ENCODE data around the gene ARMC10. TPM values are rescaled to one million over a fixed set of nuclear protein-coding genes. Genes with fewer than 3 reads are reported as not detected.
"Not testable (repeated sequence)": the region's sequence is repeated elsewhere in the genome, so short reads cannot be mapped to it uniquely, and the experiment has no call there.

The ARMC10 gene
- 10 to 100 TPM; 25.7 to 44.7 (median 34.0) TPM for total RNA-seq

DNA sequence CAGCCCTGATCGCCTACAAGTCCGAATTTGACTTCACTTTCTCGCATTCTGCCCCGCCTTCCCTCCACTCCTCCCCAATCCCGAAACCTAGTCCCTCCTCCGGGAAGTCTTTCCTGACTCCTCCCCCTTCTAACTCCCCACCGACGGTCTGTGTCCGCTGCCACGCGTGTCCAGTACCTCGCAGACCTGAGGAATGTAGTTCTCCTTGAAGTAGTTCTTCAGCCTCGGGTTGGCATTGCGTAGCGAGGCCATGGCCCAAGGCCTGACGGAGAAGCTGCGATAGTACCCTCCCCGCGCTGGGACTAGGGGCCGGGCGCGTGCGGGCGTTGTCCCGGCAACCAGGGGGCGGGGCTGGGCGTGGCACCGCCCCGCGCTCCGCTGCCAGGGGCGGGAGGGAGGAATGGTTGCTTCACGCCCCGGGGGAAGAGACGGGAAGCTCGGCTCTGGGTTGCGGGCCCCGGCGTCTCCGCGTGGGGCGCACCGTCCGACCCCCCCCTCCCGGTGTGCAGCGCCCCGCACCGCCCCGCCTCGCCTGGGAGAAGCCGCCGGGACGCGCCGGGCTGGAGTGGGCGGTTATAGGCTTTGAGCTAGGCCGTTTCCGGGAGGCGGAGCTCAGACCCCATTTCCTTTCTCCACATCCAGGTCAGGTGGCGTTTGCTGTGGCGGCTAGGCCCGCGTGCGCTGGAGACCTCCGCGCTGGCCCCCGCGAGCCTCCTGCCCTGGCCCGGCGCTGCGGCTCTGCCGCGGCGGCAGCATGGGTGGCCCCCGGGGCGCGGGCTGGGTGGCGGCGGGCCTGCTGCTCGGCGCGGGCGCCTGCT lies at the start of gene ARMC10, which contains the start of gene FBXL13:
TSS of gene ARMC10 (plus strand) at position 622 of the 818 bp plus-strand sequence. CDS start at position 755, 133 bp downstream.
TSS of gene FBXL13 (minus strand) at position 278 of the 818 bp plus-strand sequence.
- TF ChIP-seq POLR2A (IDR thresholded peaks at IDR 0.05) = peak; percentile 34 to 65
- peak; percentile 63 for TF ChIP-seq POLR2AphosphoS5 (IDR thresholded peaks at IDR 0.05)
- TF ChIP-seq CTCF (IDR thresholded peaks at IDR 0.05) = peak in 3 of 4 experiments; percentile 41 to 59 (median 43)
- no peak for TF ChIP-seq EP300 (IDR thresholded peaks at IDR 0.05)
- H3K27me3 ChIP-seq = no peaks in the 10 kb centered on the region
- H3K4me1 ChIP-seq = peaks cover 0 to 40% (median 10%) of the 10 kb centered on the region in 3 donors
- H3K4me3 ChIP-seq = peak within 1 kb of the TSS; percentile 54 to 79
- H3K27ac ChIP-seq = peak within 1 kb of the TSS; percentile 68 to 95 (median 90)
- peak; percentile 96 for ATAC-seq
- no peaks in the 10 kb centered on the region for H3K36me3 ChIP-seq
- no peaks in the 10 kb centered on the region for H3K9me3 ChIP-seq
- WGBS, 2 donors (ENCODE audit: low coverage in 1 of 2) = 0% methylated on average over 4 to 12 of the region's 83 CpGs

DNA sequence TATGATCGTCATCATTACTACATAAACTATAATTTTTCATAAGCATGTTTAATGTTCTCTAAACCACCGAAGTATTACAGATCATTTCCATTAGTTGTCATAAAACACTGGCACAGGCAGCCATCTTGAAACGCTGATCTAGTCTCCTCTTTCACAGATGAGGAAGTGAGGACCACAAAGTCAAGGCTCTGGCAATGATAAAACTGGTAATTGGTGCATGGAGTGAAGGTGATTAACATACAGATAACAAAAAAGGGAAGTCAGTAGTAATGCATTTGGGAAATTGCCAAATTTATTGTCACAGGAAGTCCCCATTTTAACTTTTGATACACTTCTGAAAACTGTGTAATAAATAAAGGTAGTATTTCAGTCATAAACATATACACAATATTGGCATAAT lies 49.6 kb upstream of the ARMC10 start:
- 74 to 80% methylated on average over 3 of the region's 3 CpGs for WGBS, 2 donors (ENCODE audit: low coverage in 1 of 2)
- ATAC-seq = no peak
- TF ChIP-seq EP300 (IDR thresholded peaks at IDR 0.05) = no peak
- no peak for TF ChIP-seq POLR2AphosphoS5 (IDR thresholded peaks at IDR 0.05)
- TF ChIP-seq CTCF (IDR thresholded peaks at IDR 0.05) = no peak
- TF ChIP-seq POLR2A (IDR thresholded peaks at IDR 0.05) = no peak

DNA sequence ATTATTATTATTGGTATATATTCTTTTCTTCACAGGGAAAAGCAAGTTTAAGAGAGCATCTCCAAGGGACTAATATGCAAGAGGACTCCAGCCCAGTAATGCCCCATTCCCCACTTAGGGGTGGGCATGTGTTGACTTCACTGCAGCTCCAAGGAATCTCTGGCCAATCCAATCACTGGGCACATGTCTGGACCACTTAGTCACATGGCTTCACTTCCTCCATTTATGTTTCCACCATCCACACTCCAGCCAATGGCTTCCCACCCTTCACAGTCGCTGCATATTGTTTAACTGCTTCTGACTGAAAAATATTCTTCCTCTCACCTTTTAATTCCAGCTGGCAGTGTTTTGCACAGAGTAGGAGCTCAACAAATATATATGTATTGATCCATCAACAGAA lies 43.9 kb upstream of the ARMC10 start:
- 86% methylated on average over 1 of the region's 1 CpG; no CpG with 5 or more reads in 1 of the 2 donors for WGBS, 2 donors (ENCODE audit: low coverage in 1 of 2)
- no peak overlapping the region for H3K27ac ChIP-seq
- H3K4me3 ChIP-seq = no peak overlapping the region
- H3K9me3 ChIP-seq = no peaks in the 10 kb centered on the region
- TF ChIP-seq POLR2AphosphoS5 (IDR thresholded peaks at IDR 0.05) (no peak), CTCF (IDR thresholded peaks at IDR 0.05) (no peak), POLR2A (IDR thresholded peaks at IDR 0.05) (no peak), EP300 (IDR thresholded peaks at IDR 0.05) (no peak)
- no peaks in the 10 kb centered on the region for H3K27me3 ChIP-seq
- no peaks in the 10 kb centered on the region for H3K36me3 ChIP-seq
- H3K4me1 ChIP-seq = no peaks in the 10 kb centered on the region
- ATAC-seq = no peak

More for the DNA sequence above, 49.6 kb upstream of the ARMC10 start:
- Histone ChIP-seq H3K4me3 (no peak overlapping the region), H3K27ac (no peak overlapping the region), H3K9me3 (peaks cover 0 to 4% (median 0%) of the 10 kb centered on the region in 3 donors), H3K4me1 (no peaks in the 10 kb centered on the region), H3K36me3 (no peaks in the 10 kb centered on the region), H3K27me3 (no peaks in the 10 kb centered on the region)

GRCh38 chr7:103031781-103032180 lies 43.2 kb upstream of the ARMC10 start:
- Histone ChIP-seq H3K4me1 (no peaks in the 10 kb centered on the region), H3K9me3 (no peaks in the 10 kb centered on the region), H3K27ac (no peak overlapping the region), H3K27me3 (no peaks in the 10 kb centered on the region), H3K36me3 (no peaks in the 10 kb centered on the region), H3K4me3 (no peak overlapping the region)
- TF ChIP-seq POLR2AphosphoS5 (IDR thresholded peaks at IDR 0.05) (no peak), POLR2A (IDR thresholded peaks at IDR 0.05) (no peak), EP300 (IDR thresholded peaks at IDR 0.05) (no peak), CTCF (IDR thresholded peaks at IDR 0.05) (no peak)
- no peak for ATAC-seq
- 33 to 54% methylated on average over 1 of the region's 1 CpG for WGBS, 2 donors (ENCODE audit: low coverage in 1 of 2)

GRCh38 chr7:103034318-103034717 lies 40.6 kb upstream of the ARMC10 start:
- not testable (repeated sequence) for H3K9me3 ChIP-seq, H3K4me3 ChIP-seq, H3K36me3 ChIP-seq, H3K27ac ChIP-seq, H3K4me1 ChIP-seq, H3K27me3 ChIP-seq, ATAC-seq
- 100% methylated on average over 1 of the region's 20 CpGs; no CpG with 5 or more reads in 1 of the 2 donors for WGBS, 2 donors (ENCODE audit: low coverage in 1 of 2)

All from gastroesophageal sphincter (tissue), 4 donors.